GM20000 (cell line): ENCODE measurements around the gene DPP7.

ENCODE experiments used
- DNase-seq: peaks from one replicate; pipeline ENCODE4 v3.0.0; 2012; ENCODE audit warnings: low spot score
- CTCF ChIP-seq: IDR thresholded peaks from 2 replicates; pipeline ENCODE4 v1.5.1; 2012; ENCODE audit warnings: mild to moderate bottlenecking, control low read depth; ENCODE audit errors: extremely low read depth, missing control alignments

The DPP7 gene

GRCh38 chr9:137114613-137115393, at the start of gene DPP7:
DPP7 (minus strand) TSS chr9:137114733; CDS start chr9:137114713, 20 bp downstream.
- TF ChIP-seq CTCF, result no peak
- peak; percentile 98 for DNase-seq

GRCh38 chr9:137163805-137164204, 49.3 kb upstream of the DPP7 start:
- no peak for TF ChIP-seq CTCF
- no peak for DNase-seq

GRCh38 chr9:137163365-137163715, 48.8 kb upstream of the DPP7 start:
- no peak for TF ChIP-seq CTCF
- DNase-seq, result no peak

GRCh38 chr9:137162505-137163364, 48.2 kb upstream of the DPP7 start:
- peak; percentile 73 for DNase-seq
- TF ChIP-seq CTCF, result no peak

- no peak for DNase-seq
- TF ChIP-seq CTCF, result no peak
Measured at GRCh38 chr9:137161558-137162486, 47.3 kb upstream of the DPP7 start.

- no peak for DNase-seq
- TF ChIP-seq CTCF, result no peak
Measured at GRCh38 chr9:137160716-137161557, 46.4 kb upstream of the DPP7 start.
